Measurements from ENCODE around the gene ATG9B.
"Not testable (repeated sequence)": the region's sequence is repeated elsewhere in the genome, so short reads cannot be mapped to it uniquely, and the experiment has no call there.

Gene ATG9B

GRCh38 chr7:151011616-151012015, 12.7 kb downstream of the ATG9B start:
- H3K27me3 ChIP-seq (ENCODE audit: control insufficient read depth in 1 of 2, insufficient read depth in 2 of 2, low read length in 2 of 2): peaks cover 18 to 56% of the 10 kb centered on the region in 2 donors
- not testable (repeated sequence) for H3K27ac ChIP-seq (ENCODE audit: low read depth, low read length); H3K4me1 ChIP-seq (ENCODE audit: insufficient read depth, low read length); H3K36me3 ChIP-seq (ENCODE audit: insufficient read depth, low read length); H3K9me3 ChIP-seq (ENCODE audit: low read length); H3K4me3 ChIP-seq (ENCODE audit: low read depth in 1 of 2, low read length in 2 of 2); H3K9ac ChIP-seq (ENCODE audit: low read length)

- H3K27me3 ChIP-seq (ENCODE audit: control insufficient read depth in 1 of 2, insufficient read depth in 2 of 2, low read length in 2 of 2): peaks cover 18 to 50% of the 10 kb centered on the region in 2 donors
- no peak overlapping the region for H3K9ac ChIP-seq (ENCODE audit: low read length)
- H3K4me1 ChIP-seq (ENCODE audit: insufficient read depth, low read length): no peaks in the 10 kb centered on the region
- H3K9me3 ChIP-seq (ENCODE audit: low read length): no peaks in the 10 kb centered on the region
- no peak overlapping the region for H3K4me3 ChIP-seq (ENCODE audit: low read depth in 1 of 2, low read length in 2 of 2)
- no peaks in the 10 kb centered on the region for H3K36me3 ChIP-seq (ENCODE audit: insufficient read depth, low read length)
- H3K27ac ChIP-seq (ENCODE audit: low read depth, low read length): no peak overlapping the region
Observed at GRCh38 chr7:151011097-151011409, 13.2 kb downstream of the ATG9B start.

GRCh38 chr7:151010307-151011096, 13.8 kb downstream of the ATG9B start:
- Histone ChIP-seq H3K27ac (ENCODE audit: low read depth, low read length) (no peak overlapping the region), H3K9me3 (ENCODE audit: low read length) (no peaks in the 10 kb centered on the region), H3K9ac (ENCODE audit: low read length) (no peak overlapping the region), H3K36me3 (ENCODE audit: insufficient read depth, low read length) (no peaks in the 10 kb centered on the region), H3K4me3 (ENCODE audit: low read depth in 1 of 2, low read length in 2 of 2) (no peak overlapping the region), H3K27me3 (ENCODE audit: control insufficient read depth in 1 of 2, insufficient read depth in 2 of 2, low read length in 2 of 2) (peaks cover 18 to 45% of the 10 kb centered on the region in 2 donors), H3K4me1 (ENCODE audit: insufficient read depth, low read length) (no peaks in the 10 kb centered on the region)

- H3K27me3 ChIP-seq (ENCODE audit: control insufficient read depth in 1 of 2, insufficient read depth in 2 of 2, low read length in 2 of 2): peaks cover 18 to 41% of the 10 kb centered on the region in 2 donors
- H3K4me3 ChIP-seq (ENCODE audit: low read depth in 1 of 2, low read length in 2 of 2): no peak overlapping the region
- no peak overlapping the region for H3K27ac ChIP-seq (ENCODE audit: low read depth, low read length)
- H3K9me3 ChIP-seq (ENCODE audit: low read length): no peaks in the 10 kb centered on the region
- no peaks in the 10 kb centered on the region for H3K4me1 ChIP-seq (ENCODE audit: insufficient read depth, low read length)
- H3K9ac ChIP-seq (ENCODE audit: low read length): no peak overlapping the region
- H3K36me3 ChIP-seq (ENCODE audit: insufficient read depth, low read length): no peaks in the 10 kb centered on the region
Observed at GRCh38 chr7:151010037-151010306, 14.3 kb downstream of the ATG9B start.

- no peak overlapping the region for H3K4me3 ChIP-seq (ENCODE audit: low read depth in 1 of 2, low read length in 2 of 2)
- H3K36me3 ChIP-seq (ENCODE audit: insufficient read depth, low read length): no peaks in the 10 kb centered on the region
- no peaks in the 10 kb centered on the region for H3K9me3 ChIP-seq (ENCODE audit: low read length)
- no peaks in the 10 kb centered on the region for H3K4me1 ChIP-seq (ENCODE audit: insufficient read depth, low read length)
- H3K27me3 ChIP-seq (ENCODE audit: control insufficient read depth in 1 of 2, insufficient read depth in 2 of 2, low read length in 2 of 2): peaks cover 18 to 37% of the 10 kb centered on the region in 2 donors
- H3K9ac ChIP-seq (ENCODE audit: low read length): no peak overlapping the region
- H3K27ac ChIP-seq (ENCODE audit: low read depth, low read length): no peak overlapping the region
Observed at GRCh38 chr7:151009327-151010036, 14.8 kb downstream of the ATG9B start.

- no peak overlapping the region for H3K9ac ChIP-seq (ENCODE audit: low read length)
- H3K27ac ChIP-seq (ENCODE audit: low read depth, low read length): no peak overlapping the region
- peaks cover 12 to 30% of the 10 kb centered on the region in 2 donors for H3K27me3 ChIP-seq (ENCODE audit: control insufficient read depth in 1 of 2, insufficient read depth in 2 of 2, low read length in 2 of 2)
- no peaks in the 10 kb centered on the region for H3K4me1 ChIP-seq (ENCODE audit: insufficient read depth, low read length)
- no peaks in the 10 kb centered on the region for H3K9me3 ChIP-seq (ENCODE audit: low read length)
- H3K4me3 ChIP-seq (ENCODE audit: low read depth in 1 of 2, low read length in 2 of 2): peak overlapping the region in 1 of 2 donors; percentile 38
- no peaks in the 10 kb centered on the region for H3K36me3 ChIP-seq (ENCODE audit: insufficient read depth, low read length)
Observed at GRCh38 chr7:151008511-151009323, 15.6 kb downstream of the ATG9B start.

GRCh38 chr7:151008143-151008510, 16.2 kb downstream of the ATG9B start:
- Histone ChIP-seq H3K36me3 (ENCODE audit: insufficient read depth, low read length) (no peaks in the 10 kb centered on the region), H3K9ac (ENCODE audit: low read length) (no peak overlapping the region), H3K27ac (ENCODE audit: low read depth, low read length) (no peak overlapping the region), H3K27me3 (ENCODE audit: control insufficient read depth in 1 of 2, insufficient read depth in 2 of 2, low read length in 2 of 2) (peaks cover 10 to 24% of the 10 kb centered on the region in 2 donors), H3K9me3 (ENCODE audit: low read length) (no peaks in the 10 kb centered on the region), H3K4me1 (ENCODE audit: insufficient read depth, low read length) (no peaks in the 10 kb centered on the region), H3K4me3 (ENCODE audit: low read depth in 1 of 2, low read length in 2 of 2) (peak overlapping the region in 1 of 2 donors; percentile 38)

- Histone ChIP-seq H3K27ac (ENCODE audit: low read depth, low read length) (no peak overlapping the region), H3K9ac (ENCODE audit: low read length) (no peak overlapping the region), H3K4me1 (ENCODE audit: insufficient read depth, low read length) (no peaks in the 10 kb centered on the region), H3K36me3 (ENCODE audit: insufficient read depth, low read length) (no peaks in the 10 kb centered on the region), H3K27me3 (ENCODE audit: control insufficient read depth in 1 of 2, insufficient read depth in 2 of 2, low read length in 2 of 2) (peaks cover 4 to 22% of the 10 kb centered on the region in 2 donors), H3K4me3 (ENCODE audit: low read depth in 1 of 2, low read length in 2 of 2) (no peak overlapping the region), H3K9me3 (ENCODE audit: low read length) (no peaks in the 10 kb centered on the region)
Observed at GRCh38 chr7:151007469-151007898, 16.8 kb downstream of the ATG9B start.

GRCh38 chr7:151006590-151007300, 17.5 kb downstream of the ATG9B start:
- Histone ChIP-seq H3K27ac (ENCODE audit: low read depth, low read length) (no peak overlapping the region), H3K4me1 (ENCODE audit: insufficient read depth, low read length) (no peaks in the 10 kb centered on the region), H3K36me3 (ENCODE audit: insufficient read depth, low read length) (no peaks in the 10 kb centered on the region), H3K9me3 (ENCODE audit: low read length) (no peaks in the 10 kb centered on the region), H3K27me3 (ENCODE audit: control insufficient read depth in 1 of 2, insufficient read depth in 2 of 2, low read length in 2 of 2) (peaks cover 0 to 22% of the 10 kb centered on the region in 2 donors), H3K4me3 (ENCODE audit: low read depth in 1 of 2, low read length in 2 of 2) (no peak overlapping the region), H3K9ac (ENCODE audit: low read length) (no peak overlapping the region)

- no peaks in the 10 kb centered on the region for H3K9me3 ChIP-seq (ENCODE audit: low read length)
- no peak overlapping the region for H3K9ac ChIP-seq (ENCODE audit: low read length)
- H3K36me3 ChIP-seq (ENCODE audit: insufficient read depth, low read length): no peaks in the 10 kb centered on the region
- no peak overlapping the region for H3K4me3 ChIP-seq (ENCODE audit: low read depth in 1 of 2, low read length in 2 of 2)
- H3K27ac ChIP-seq (ENCODE audit: low read depth, low read length): no peak overlapping the region
- H3K4me1 ChIP-seq (ENCODE audit: insufficient read depth, low read length): no peaks in the 10 kb centered on the region
- H3K27me3 ChIP-seq (ENCODE audit: control insufficient read depth in 1 of 2, insufficient read depth in 2 of 2, low read length in 2 of 2): peaks cover 0 to 21% of the 10 kb centered on the region in 2 donors
Observed at GRCh38 chr7:151005566-151005965, 18.7 kb downstream of the ATG9B start.

GRCh38 chr7:151003572-151003971, 20.7 kb downstream of the ATG9B start:
- no peaks in the 10 kb centered on the region for H3K36me3 ChIP-seq (ENCODE audit: insufficient read depth, low read length)
- H3K27me3 ChIP-seq (ENCODE audit: control insufficient read depth in 1 of 2, insufficient read depth in 2 of 2, low read length in 2 of 2): peaks cover 0 to 7% of the 10 kb centered on the region in 2 donors
- no peaks in the 10 kb centered on the region for H3K9me3 ChIP-seq (ENCODE audit: low read length)
- no peaks in the 10 kb centered on the region for H3K4me1 ChIP-seq (ENCODE audit: insufficient read depth, low read length)
- no peak overlapping the region for H3K4me3 ChIP-seq (ENCODE audit: low read depth in 1 of 2, low read length in 2 of 2)
- H3K27ac ChIP-seq (ENCODE audit: low read depth, low read length): no peak overlapping the region
- H3K9ac ChIP-seq (ENCODE audit: low read length): no peak overlapping the region
